Colon (tissue), 2 donors: Measurements from ENCODE around the gene PPP1CB.
A peak's percentile ranks its signal among the peaks of the same experiment; 100 is the strongest.
"Not testable (repeated sequence)": the region's sequence is repeated elsewhere in the genome, so short reads cannot be mapped to it uniquely, and the experiment has no call there.

Source experiments
- FAIRE-seq: peaks from 2 replicates; lab custom pipeline; 2012; peaks lifted over from hg19 to GRCh38; lab: Jason Lieb, UNC
- donor health status: control.
- donor health status: control.

PPP1CB gene

DNA sequence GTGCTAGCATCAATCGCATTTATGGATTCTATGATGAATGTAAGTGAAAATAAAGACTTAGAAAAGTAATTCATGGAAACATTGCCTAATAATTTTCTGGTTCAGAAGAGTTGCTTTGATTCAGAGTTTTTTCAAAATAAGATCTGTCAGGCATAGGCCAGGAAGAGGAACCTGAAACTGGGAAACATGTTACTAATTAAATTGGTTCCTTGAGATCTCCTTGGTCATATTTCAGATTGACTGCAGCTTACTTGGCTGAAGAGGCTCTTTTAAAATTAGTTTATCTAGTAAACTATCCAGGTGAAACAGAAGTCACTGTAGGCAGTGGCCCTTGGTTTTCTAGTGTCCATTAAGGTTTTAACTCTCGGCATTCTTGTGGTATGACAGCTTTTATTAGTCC lies 27.4 kb downstream of the PPP1CB start:
- FAIRE-seq: no peak

- no peak for FAIRE-seq
These were observed 28.9 kb downstream of the PPP1CB start for GRCh38 chr2:28780496-28780895.

GRCh38 chr2:28782423-28782822 lies 30.8 kb downstream of the PPP1CB start:
- FAIRE-seq: no peak

GRCh38 chr2:28784570-28784969 lies 32.9 kb downstream of the PPP1CB start:
- FAIRE-seq: not testable (repeated sequence)

DNA sequence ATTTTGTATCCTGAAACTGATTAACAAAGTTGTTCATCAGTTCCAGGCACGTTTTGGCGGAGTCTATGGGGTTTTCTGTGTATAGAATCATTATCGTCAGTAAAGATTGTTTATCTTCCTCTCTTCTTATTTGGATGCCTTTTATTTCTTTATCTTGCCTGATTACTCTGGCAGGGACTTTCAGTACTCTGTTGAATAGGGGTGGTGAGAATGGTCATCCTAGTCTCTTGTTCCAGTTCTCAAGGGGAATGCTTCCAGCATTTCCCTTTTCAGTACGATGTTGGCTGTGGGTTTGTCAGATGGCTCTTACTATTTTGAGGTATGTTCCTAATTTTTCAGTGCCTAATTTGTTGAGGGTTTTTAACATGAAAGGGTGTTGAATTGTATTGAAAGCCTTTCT lies 45.0 kb downstream of the PPP1CB start:
- FAIRE-seq: no peak

- no peak for FAIRE-seq
These were observed 50.1 kb downstream of the PPP1CB start for GRCh38 chr2:28801726-28802125.

GRCh38 chr2:28802975-28803429 lies 51.4 kb downstream of the PPP1CB start:
- FAIRE-seq: no peak

- FAIRE-seq: no peak
These were observed 58.3 kb downstream of the PPP1CB start for GRCh38 chr2:28809927-28810326.

- FAIRE-seq: no peak
These were observed 59.0 kb downstream of the PPP1CB start, which contains the start of gene SPDYA for GRCh38 chr2:28810384-28811285. Gene SPDYA (plus strand): TSS chr2:28810834. CDS start chr2:28816015, 5,181 bp downstream.

GRCh38 chr2:28818053-28818452 lies 66.4 kb downstream of the PPP1CB start:
- no peak for FAIRE-seq

DNA sequence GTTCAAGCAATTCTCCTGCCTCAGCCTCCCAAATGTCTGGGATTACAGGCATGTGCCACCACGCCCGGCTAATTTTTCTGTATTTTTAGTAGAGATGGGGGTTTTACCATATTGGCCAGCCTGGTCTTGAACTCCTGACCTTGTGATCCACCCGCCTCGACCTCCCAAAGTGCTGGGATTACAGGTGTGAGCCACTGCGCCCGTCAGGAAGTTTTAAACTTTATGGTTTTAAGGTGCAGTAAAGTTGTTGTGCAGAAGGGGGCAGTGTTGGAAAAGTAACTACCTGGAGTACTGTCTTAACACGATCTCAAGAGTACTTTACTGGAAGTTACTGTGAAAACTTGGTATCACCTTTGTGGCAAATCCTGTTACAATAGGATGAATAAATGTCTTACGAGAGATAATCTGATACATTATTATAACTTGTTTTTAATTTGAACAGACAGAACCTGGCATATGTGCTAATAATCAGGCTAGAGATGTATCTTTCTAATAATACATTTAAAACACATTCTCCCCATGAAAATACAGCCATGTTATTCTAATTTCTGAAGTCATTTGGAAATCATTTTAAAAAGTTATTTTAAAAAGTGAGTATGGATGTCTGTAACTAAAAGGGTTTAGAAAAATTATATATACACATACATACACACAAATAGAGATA lies 69.8 kb downstream of the PPP1CB start:
- peak; percentile 45 for FAIRE-seq

- FAIRE-seq: no peak
These were observed 70.4 kb downstream of the PPP1CB start for GRCh38 chr2:28822036-28822435.

- FAIRE-seq: no peak
These were observed 72.6 kb downstream of the PPP1CB start for GRCh38 chr2:28824207-28824606.

GRCh38 chr2:28824870-28825269 lies 73.2 kb downstream of the PPP1CB start:
- no peak for FAIRE-seq

GRCh38 chr2:28828382-28828781 lies 76.8 kb downstream of the PPP1CB start:
- FAIRE-seq: no peak

DNA sequence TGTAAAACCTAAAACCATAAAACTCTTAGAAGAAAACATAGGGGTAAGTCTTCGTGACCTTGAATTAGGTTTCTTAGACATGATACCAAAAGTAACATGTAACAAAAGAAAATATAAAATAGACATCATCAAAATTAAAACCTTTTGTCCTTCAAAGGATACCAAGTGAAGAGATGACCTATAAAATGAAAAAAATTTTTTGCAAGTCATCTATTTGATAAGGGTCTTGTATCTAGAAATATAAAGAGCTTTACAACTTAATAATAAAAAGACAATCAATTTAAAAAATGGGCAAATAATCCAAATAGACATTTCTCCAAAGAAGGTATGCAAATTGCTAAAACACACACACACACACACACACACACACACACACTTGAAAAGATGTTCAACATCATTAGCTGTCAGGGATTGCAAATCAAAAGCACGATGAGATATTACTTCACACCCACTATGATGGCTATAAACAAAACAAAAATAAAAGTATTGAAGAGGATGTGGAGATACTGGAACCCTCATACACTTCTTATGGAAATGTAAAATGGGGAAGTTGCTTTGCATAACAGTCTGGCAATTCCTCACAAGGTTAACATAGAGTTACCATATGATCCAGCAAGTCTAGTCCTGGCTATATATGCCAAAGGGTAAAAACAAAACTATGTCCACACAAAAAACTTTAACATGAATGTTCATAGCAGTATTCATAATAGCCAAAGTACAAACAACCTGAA lies 82.3 kb downstream of the PPP1CB start:
- no peak for FAIRE-seq

DNA sequence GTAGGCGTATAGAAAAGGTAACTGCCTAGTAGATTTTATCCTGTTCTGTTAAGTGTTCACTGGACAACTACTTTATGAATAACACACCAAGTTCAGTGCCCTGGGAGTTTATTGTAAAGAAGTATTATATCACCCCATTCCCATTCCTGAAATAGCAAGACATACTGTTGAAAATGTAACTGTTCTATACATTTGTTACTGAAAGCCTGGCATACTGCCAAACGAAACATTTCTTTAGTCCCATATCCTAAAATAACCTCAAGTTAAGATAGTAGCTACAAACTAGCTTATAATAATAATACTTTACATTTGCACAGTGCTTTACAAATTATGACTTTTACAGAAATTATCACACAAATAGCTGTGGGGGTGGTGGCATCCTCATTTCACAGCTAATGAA lies 84.2 kb downstream of the PPP1CB start:
- no peak for FAIRE-seq

GRCh38 chr2:28838971-28839370 lies 87.3 kb downstream of the PPP1CB start:
- no peak for FAIRE-seq

- no peak for FAIRE-seq
These were observed 90.4 kb downstream of the PPP1CB start for GRCh38 chr2:28842042-28842441.
